HT-29 (cell line): Measurements from ENCODE around the gene ACAA1. TPM values are rescaled to one million over a fixed set of nuclear protein-coding genes. Genes with fewer than 3 reads are reported as not detected.
"Not testable (repeated sequence)": the region's sequence is repeated elsewhere in the genome, so short reads cannot be mapped to it uniquely, and the experiment has no call there.

Experiments
- DNase-seq: peaks from one replicate; pipeline ENCODE4 v3.0.0-alpha.2; 2015; ENCODE audit warnings: low spot score
- small RNA-seq: library from RNA; depleted of rRNA; stranded (forward); fragments of <200 nt; gene quantifications from one replicate; pipeline ENCODE3, GENCODE V24; 2014
- total RNA-seq: library from RNA; depleted of rRNA; stranded (reverse); fragments of >200 nt; shearing (Covaris generic); gene quantifications from 2 replicates; pipeline ENCODE4 v1.2.3, GENCODE V29; 2014; rRNA removed

ACAA1 gene
- total RNA-seq, 1 experiment from 2014 or later, result 84.7 TPM

DNA sequence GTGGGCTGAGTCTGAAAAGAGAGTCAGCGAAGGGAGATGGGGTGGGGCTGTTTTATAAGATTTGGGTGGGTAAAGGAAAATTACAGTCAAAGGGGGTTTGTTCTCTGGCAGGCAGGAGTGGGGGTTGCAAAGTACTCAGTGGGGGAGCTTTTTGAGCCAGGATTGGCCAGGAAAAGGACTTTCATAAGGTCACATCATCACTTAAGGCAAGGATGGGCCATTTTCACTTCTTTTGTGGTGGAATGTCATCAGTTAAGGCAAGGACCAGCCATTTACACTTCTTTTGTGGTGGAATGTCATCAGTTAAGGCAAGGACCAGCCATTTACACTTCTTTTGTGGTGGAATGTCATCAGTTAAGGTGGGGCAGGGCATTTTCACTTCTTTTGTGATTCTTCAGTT is 53.7 kb downstream of the ACAA1 start:
- not testable (repeated sequence) for DNase-seq

DNA sequence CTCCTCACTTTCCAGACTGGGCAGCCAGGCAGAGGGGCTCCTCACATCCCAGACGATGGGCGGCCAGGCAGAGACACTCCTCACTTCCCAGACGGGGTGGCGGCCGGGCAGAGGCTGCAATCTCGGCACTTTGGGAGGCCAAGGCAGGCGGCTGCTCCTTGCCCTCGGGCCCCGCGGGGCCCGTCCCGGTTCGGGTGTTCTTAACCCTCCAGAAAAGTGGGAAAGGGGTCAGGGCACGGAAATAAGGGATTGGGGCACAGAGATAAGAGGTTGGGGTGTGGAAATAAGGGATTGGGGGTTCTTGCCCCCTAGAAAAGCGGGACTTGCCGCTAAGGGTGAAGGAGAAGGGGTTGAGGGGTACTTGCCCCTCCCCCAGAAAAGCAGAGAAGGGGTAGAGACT is 54.6 kb downstream of the ACAA1 start:
- DNase-seq, result not testable (repeated sequence)

DNA sequence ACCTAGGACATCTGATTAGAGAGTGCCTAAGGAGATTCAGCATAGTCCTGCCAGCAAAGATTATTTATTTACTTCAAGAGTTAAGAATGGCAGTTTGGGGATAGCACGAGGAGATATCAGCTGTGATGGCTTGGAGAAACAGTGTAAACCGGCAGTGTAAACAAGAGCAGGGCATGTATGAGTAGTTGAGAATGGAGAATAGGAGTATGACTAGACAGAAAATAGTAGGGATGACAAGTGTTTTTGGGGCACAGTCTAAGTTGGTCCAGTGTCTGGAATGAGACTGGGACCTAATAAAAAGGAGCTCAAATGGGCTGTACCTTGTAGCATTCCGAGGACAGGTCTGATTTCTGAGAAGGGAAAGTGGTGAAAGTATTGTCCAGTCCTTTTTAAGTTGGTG is 59.9 kb downstream of the ACAA1 start:
- not testable (repeated sequence) for DNase-seq

Small RNA genes lying within 50 kb of the gene (small RNA-seq; reads per million reads assigned to genes)
- gene RF00019, result not detected

Other genes starting within 250 kb of the ACAA1 start
- 2.2 and 2.4 TPM in 2 replicates for gene VILL, start 146.3 kb downstream of the ACAA1 start, total RNA-seq
- 7.6 and 9.6 TPM in 2 replicates for gene PLCD1, start 107.5 kb downstream of the ACAA1 start, total RNA-seq
- 0.58 and 0.94 TPM in 2 replicates for gene DLEC1, start 97.9 kb downstream of the ACAA1 start, total RNA-seq
- gene MYD88, start 1.5 kb upstream of the ACAA1 start, total RNA-seq, result 5.5 and 11.9 TPM in 2 replicates
- gene OXSR1, start 28.4 kb upstream of the ACAA1 start, total RNA-seq, result 11.8 and 12.9 TPM in 2 replicates
- 0.25 and 0.26 TPM in 2 replicates for gene SLC22A13, start 128.7 kb upstream of the ACAA1 start, total RNA-seq
- gene SLC22A14, start 145.2 kb upstream of the ACAA1 start, total RNA-seq, result not detected in 2 replicates
- 4.2 and 4.4 TPM in 2 replicates for gene XYLB, start 209.7 kb upstream of the ACAA1 start, total RNA-seq